Karpas-422 (cell line): ENCODE results near the gene ZNF107. TPM values are rescaled to one million over a fixed set of nuclear protein-coding genes. Genes with fewer than 3 reads are reported as not detected.
"Not testable (repeated sequence)": the region's sequence is repeated elsewhere in the genome, so short reads cannot be mapped to it uniquely, and the experiment has no call there.

Source experiments
- DNase-seq: peaks from one replicate; pipeline ENCODE4 v3.0.0-alpha.2; 2015
- H2AFZ ChIP-seq: fragments of 200-600 bp; sonication (generic); 2 replicates; pipeline ENCODE4 v1.6.1; 2014; ENCODE audit warnings: antibody characterized with exemption, low read length, mixed read lengths
- H3K27ac ChIP-seq: fragments of 200-600 bp; sonication (generic); 2 replicates; pipeline ENCODE4 v1.5.1; 2014; ENCODE audit warnings: mild to moderate bottlenecking, low read length, moderate library complexity
- H3K27me3 ChIP-seq: fragments of 200-600 bp; sonication (generic); 2 replicates; pipeline ENCODE4 v1.6.1; 2014; ENCODE audit warnings: low read length, mixed read lengths
- H3K36me3 ChIP-seq: fragments of 200-600 bp; sonication (generic); 2 replicates; pipeline ENCODE4 v1.6.1; 2014; ENCODE audit warnings: low read length, mixed read lengths; ENCODE audit not compliant: insufficient read depth
- H3K4me1 ChIP-seq: fragments of 200-600 bp; sonication (generic); 2 replicates; pipeline ENCODE4 v1.6.1; 2014; ENCODE audit warnings: mild to moderate bottlenecking, low read length, mixed read lengths
- H3K4me2 ChIP-seq: fragments of 200-600 bp; sonication (generic); 2 replicates; pipeline ENCODE4 v1.6.1; 2014; ENCODE audit warnings: low read length, low read depth, mild to moderate bottlenecking; ENCODE audit not compliant: poor library complexity, severe bottlenecking
- H3K4me3 ChIP-seq: fragments of 200-600 bp; sonication (generic); 2 replicates; pipeline ENCODE4 v1.5.1; 2014; ENCODE audit warnings: mild to moderate bottlenecking, antibody characterized with exemption, low read length, mixed read lengths
- H3K79me2 ChIP-seq: fragments of 200-600 bp; sonication (generic); 2 replicates; pipeline ENCODE4 v1.6.1; 2014; ENCODE audit warnings: mild to moderate bottlenecking, low read length, mixed read lengths
- H3K9ac ChIP-seq: fragments of 200-600 bp; sonication (generic); 2 replicates; pipeline ENCODE4 v1.6.0; 2014; ENCODE audit warnings: low read length
- H3K9me2 ChIP-seq: fragments of 200-600 bp; sonication (generic), shearing (Covaris generic); replicated peaks from 2 replicates; pipeline ENCODE4 v1.6.0; 2014; ENCODE audit warnings: mild to moderate bottlenecking, low read length, moderate library complexity; ENCODE audit not compliant: insufficient read depth
- H3K9me3 ChIP-seq: fragments of 300-700, 200-600 bp; sonication (generic); 2 replicates; pipeline ENCODE4 v1.6.1; 2014; ENCODE audit warnings: low read length, mixed read lengths
- H4K20me1 ChIP-seq: fragments of 200-600 bp; sonication (generic); 2 replicates; pipeline ENCODE4 v1.6.1; 2014; ENCODE audit warnings: mild to moderate bottlenecking, antibody characterized with exemption, low read length, low read depth; ENCODE audit not compliant: insufficient read depth
- total RNA-seq: library from RNA; depleted of rRNA; stranded (reverse); fragments of >200 nt; shearing (Covaris generic); gene quantifications from 2 replicates; pipeline ENCODE4 v1.2.3, GENCODE V29; 2014; ENCODE audit warnings: low replicate concordance

Gene ZNF107
- total RNA-seq, 1 experiment from 2014 or later: 36.7 TPM

GRCh38 chr7:64717896-64718295 lies 52.0 kb downstream of the ZNF107 start:
- not testable (repeated sequence) for H3K27ac ChIP-seq, DNase-seq, H3K4me3 ChIP-seq, H3K36me3 ChIP-seq, H3K9me2 ChIP-seq, H3K9ac ChIP-seq, H3K4me2 ChIP-seq, H2AFZ ChIP-seq, H4K20me1 ChIP-seq, H3K27me3 ChIP-seq, H3K4me1 ChIP-seq, H3K9me3 ChIP-seq, H3K79me2 ChIP-seq

GRCh38 chr7:64729089-64729848 lies 63.3 kb downstream of the ZNF107 start:
- H2AFZ ChIP-seq: no peak overlapping the region
- H3K9me2 ChIP-seq: no peaks in the 10 kb centered on the region
- H3K4me3 ChIP-seq: no peak overlapping the region
- no peaks in the 10 kb centered on the region for H3K4me1 ChIP-seq
- H3K9ac ChIP-seq: no peak overlapping the region
- no peak overlapping the region for H3K27ac ChIP-seq
- DNase-seq: no peak
- no peaks in the 10 kb centered on the region for H4K20me1 ChIP-seq
- H3K27me3 ChIP-seq: no peaks in the 10 kb centered on the region; the same call in 1 of the 2 replicates
- no peaks in the 10 kb centered on the region for H3K36me3 ChIP-seq
- no peaks in the 10 kb centered on the region for H3K79me2 ChIP-seq
- no peaks in the 10 kb centered on the region for H3K9me3 ChIP-seq
- H3K4me2 ChIP-seq: no peak overlapping the region

- H3K4me2 ChIP-seq: no peak overlapping the region
- no peaks in the 10 kb centered on the region; the same call in 1 of the 2 replicates for H3K27me3 ChIP-seq
- no peaks in the 10 kb centered on the region for H3K9me2 ChIP-seq
- no peak overlapping the region for H3K4me3 ChIP-seq
- no peaks in the 10 kb centered on the region for H3K36me3 ChIP-seq
- H3K79me2 ChIP-seq: no peaks in the 10 kb centered on the region
- no peaks in the 10 kb centered on the region for H3K4me1 ChIP-seq
- no peak overlapping the region for H2AFZ ChIP-seq
- no peak for DNase-seq
- no peak overlapping the region for H3K9ac ChIP-seq
- no peak overlapping the region for H3K27ac ChIP-seq
- no peaks in the 10 kb centered on the region for H3K9me3 ChIP-seq
- H4K20me1 ChIP-seq: no peaks in the 10 kb centered on the region
Observed at GRCh38 chr7:64733550-64734240, 67.8 kb downstream of the ZNF107 start.

GRCh38 chr7:64736575-64736974 lies 70.6 kb downstream of the ZNF107 start:
- no peak for DNase-seq
- no peaks in the 10 kb centered on the region for H3K36me3 ChIP-seq

GRCh38 chr7:64738403-64738802 lies 72.5 kb downstream of the ZNF107 start:
- not testable (repeated sequence) for H3K9me2 ChIP-seq, H3K4me2 ChIP-seq, H2AFZ ChIP-seq, DNase-seq, H3K27me3 ChIP-seq, H3K9me3 ChIP-seq, H3K36me3 ChIP-seq, H3K79me2 ChIP-seq, H3K4me3 ChIP-seq, H3K9ac ChIP-seq, H3K27ac ChIP-seq, H4K20me1 ChIP-seq
- H3K4me1 ChIP-seq: peaks cover 12% of the 10 kb centered on the region

More at GRCh38 chr7:64736575-64736974, 70.6 kb downstream of the ZNF107 start:
- Histone ChIP-seq H3K4me2 (no peak overlapping the region), H3K9ac (no peak overlapping the region), H3K4me1 (peaks cover 7% of the 10 kb centered on the region), H4K20me1 (no peaks in the 10 kb centered on the region), H3K27me3 (no peaks in the 10 kb centered on the region), H3K27ac (no peak overlapping the region), H3K9me2 (no peaks in the 10 kb centered on the region), H2AFZ (no peak overlapping the region), H3K4me3 (no peak overlapping the region), H3K79me2 (no peaks in the 10 kb centered on the region), H3K9me3 (no peaks in the 10 kb centered on the region)

GRCh38 chr7:64738953-64739352 lies 73.0 kb downstream of the ZNF107 start:
- not testable (repeated sequence) for H2AFZ ChIP-seq, H3K4me3 ChIP-seq, H3K9me2 ChIP-seq, DNase-seq, H3K9ac ChIP-seq, H3K9me3 ChIP-seq, H3K79me2 ChIP-seq, H3K4me2 ChIP-seq, H3K27ac ChIP-seq, H4K20me1 ChIP-seq, H3K27me3 ChIP-seq, H3K36me3 ChIP-seq
- H3K4me1 ChIP-seq: peaks cover 12% of the 10 kb centered on the region

GRCh38 chr7:64744680-64745079 lies 78.7 kb downstream of the ZNF107 start:
- H2AFZ ChIP-seq: no peak overlapping the region
- H3K79me2 ChIP-seq: no peaks in the 10 kb centered on the region
- no peak overlapping the region for H3K9ac ChIP-seq
- H3K27ac ChIP-seq: no peak overlapping the region
- H3K4me2 ChIP-seq: no peak overlapping the region
- no peaks in the 10 kb centered on the region for H3K9me2 ChIP-seq
- DNase-seq: no peak
- H3K36me3 ChIP-seq: no peaks in the 10 kb centered on the region
- H4K20me1 ChIP-seq: no peaks in the 10 kb centered on the region
- no peak overlapping the region for H3K4me3 ChIP-seq
- H3K9me3 ChIP-seq: no peaks in the 10 kb centered on the region
- H3K4me1 ChIP-seq: peaks cover 12% of the 10 kb centered on the region
- H3K27me3 ChIP-seq: no peaks in the 10 kb centered on the region

- H3K9me2 ChIP-seq: no peaks in the 10 kb centered on the region
- DNase-seq: no peak
Observed at GRCh38 chr7:64747802-64748201, 81.9 kb downstream of the ZNF107 start.

More at GRCh38 chr7:64747802-64748201, 81.9 kb downstream of the ZNF107 start:
- no peak overlapping the region for H3K27ac ChIP-seq
- no peaks in the 10 kb centered on the region for H3K4me1 ChIP-seq
- no peaks in the 10 kb centered on the region for H3K9me3 ChIP-seq
- H3K36me3 ChIP-seq: no peaks in the 10 kb centered on the region
- no peak overlapping the region for H3K4me3 ChIP-seq
- no peaks in the 10 kb centered on the region for H3K27me3 ChIP-seq
- H4K20me1 ChIP-seq: no peaks in the 10 kb centered on the region
- no peaks in the 10 kb centered on the region for H3K79me2 ChIP-seq
- H2AFZ ChIP-seq: no peak overlapping the region
- H3K9ac ChIP-seq: no peak overlapping the region
- H3K4me2 ChIP-seq: no peak overlapping the region
